Smooth muscle cell of bladder (primary cell): ENCODE results near the gene ZNF136. TPM values are rescaled to one million over a fixed set of nuclear protein-coding genes. Genes with fewer than 3 reads are reported as not detected.

ENCODE experiments used
- total RNA-seq: library from RNA; depleted of rRNA; stranded (reverse); fragments of >200 nt; gene quantifications from 2 replicates; pipeline ENCODE4 v1.2.3, GENCODE V29; 2014

Gene ZNF136
- 5.8 and 8.0 TPM in 2 replicates for total RNA-seq

DNA sequence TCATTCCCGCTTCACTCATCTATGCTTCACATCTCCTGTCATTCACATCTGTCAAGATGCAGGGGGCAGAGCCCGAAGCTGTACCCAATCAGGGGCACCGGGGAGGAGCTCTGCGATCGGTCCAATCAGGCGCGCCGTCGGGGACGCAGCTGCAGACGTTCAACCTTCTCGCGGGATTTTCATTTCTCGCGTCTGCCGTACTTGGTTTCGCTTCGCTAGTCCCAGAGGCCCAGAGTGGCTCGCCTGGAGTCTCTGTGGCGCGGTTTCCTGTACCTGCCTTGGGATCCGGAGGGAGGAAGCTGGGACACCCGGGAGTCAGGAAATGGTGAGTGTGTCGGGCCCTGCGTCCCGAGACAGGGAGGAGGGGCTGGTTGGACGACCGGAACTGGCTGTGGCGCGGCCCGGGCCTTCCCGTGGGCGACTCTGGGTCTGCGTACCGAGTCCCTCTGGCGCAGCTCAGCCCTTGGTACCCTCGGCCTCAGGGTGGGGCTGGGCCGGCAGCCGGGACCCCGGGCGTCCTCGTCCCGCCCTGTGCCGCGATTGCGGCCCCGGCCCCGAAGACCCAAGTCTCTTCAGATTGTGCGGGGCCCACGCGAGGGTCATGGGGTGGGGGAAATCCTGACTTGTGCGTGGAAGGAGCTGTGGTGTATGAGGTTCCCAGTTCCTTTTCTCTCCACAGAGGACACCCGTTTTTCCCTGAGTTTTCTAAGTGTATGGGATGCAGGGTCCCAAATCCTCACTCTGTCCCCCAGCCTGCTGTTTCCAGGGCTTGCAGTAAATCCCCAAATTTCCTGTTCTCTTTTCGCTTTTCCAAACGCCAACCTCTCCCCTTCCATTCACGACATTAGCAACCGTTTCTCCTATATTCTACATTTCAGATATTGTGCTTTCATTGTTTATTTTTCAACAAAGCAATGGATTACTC lies at the start of gene ZNF136:
TSS of gene ZNF136 (plus strand) at position 215 of the 925 bp plus-strand sequence. CDS start at position 323, 108 bp downstream.

DNA sequence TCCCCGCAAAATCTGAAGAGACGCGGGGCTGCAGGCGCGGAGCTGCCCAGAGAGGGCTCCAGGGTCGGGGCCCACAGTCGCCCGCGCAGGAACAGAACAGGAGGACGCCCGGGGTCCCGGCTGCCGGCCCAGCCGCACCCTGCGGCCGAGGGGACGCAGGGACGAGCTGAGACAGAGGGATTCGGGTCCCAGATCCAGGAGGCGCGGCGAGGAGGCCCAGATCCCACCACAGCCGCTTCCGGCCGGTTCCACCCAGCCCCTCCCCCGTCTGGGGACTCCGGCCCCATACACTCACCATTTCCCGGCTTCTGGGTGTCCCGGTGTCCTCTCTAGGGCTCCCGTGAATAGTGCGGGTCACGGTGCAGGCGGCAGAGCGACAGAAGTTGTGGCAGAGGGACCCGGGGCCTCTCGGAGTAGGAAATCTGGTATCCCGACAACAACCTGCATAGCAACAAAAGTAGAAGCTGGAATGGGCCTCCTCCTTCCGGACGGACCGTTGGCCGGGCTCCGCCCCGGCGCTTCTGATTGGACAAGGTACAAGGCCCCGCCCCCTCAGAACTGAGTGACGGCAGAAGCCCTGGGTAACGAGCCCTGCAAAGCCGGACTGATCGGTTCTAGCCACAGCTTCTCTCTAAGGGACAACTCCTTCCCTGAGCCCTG lies 22.9 kb upstream of the ZNF136 start, which contains the start of gene ZNF20:
TSS of gene ZNF20 (minus strand) at position 466 of the 660 bp plus-strand sequence. CDS start at position 298, 168 bp downstream.

GRCh38 chr19:12156223-12157058 lies 6.5 kb upstream of the ZNF136 start, which contains the start of gene ZNF625:
Gene ZNF625, minus strand, starts transcription at chr19:12156734. Its CDS starts 176 bp downstream, at chr19:12156558.

Other genes with a start within 250 kb of the ZNF136 start
- 7.6 and 7.8 TPM in 2 replicates for gene ZNF700, start 238.0 kb upstream of the ZNF136 start, total RNA-seq
- 1.3 and 2.3 TPM in 2 replicates for gene ZNF763, start 198.1 kb upstream of the ZNF136 start, total RNA-seq
- gene ZNF433, start 127.4 kb upstream of the ZNF136 start, total RNA-seq = 5.5 and 5.8 TPM in 2 replicates
- under 0.01 TPM in 1 of 2 replicates, not detected in the other for gene ZNF878, start 110.1 kb upstream of the ZNF136 start, total RNA-seq
- gene ZNF844, start 98.4 kb upstream of the ZNF136 start, total RNA-seq = 7.3 and 9.2 TPM in 2 replicates
- gene ZNF20, start 22.7 kb upstream of the ZNF136 start, total RNA-seq = 4.5 and 5.0 TPM in 2 replicates
- 12.5 and 13.8 TPM in 2 replicates for gene ZNF625, start 6.4 kb upstream of the ZNF136 start, total RNA-seq
- 9.0 and 10.4 TPM in 2 replicates for gene ZNF44, start 131.8 kb downstream of the ZNF136 start, total RNA-seq
- 3.7 and 5.2 TPM in 2 replicates for gene ZNF563, start 170.5 kb downstream of the ZNF136 start, total RNA-seq
- 3.6 and 4.7 TPM in 2 replicates for gene ZNF442, start 202.6 kb downstream of the ZNF136 start, total RNA-seq
- 1.4 and 1.5 TPM in 2 replicates for gene ZNF799, start 238.2 kb downstream of the ZNF136 start, total RNA-seq